Parathyroid adenoma (tissue), 2 donors: ENCODE results near the gene NRTN.

ENCODE experiments used
- H2AFZ ChIP-seq: fragments of 300-600 bp; sonication (generic); one replicate; pipeline ENCODE4 v1.7.0; 2017; ENCODE audit warnings: antibody characterized with exemption, mild to moderate bottlenecking
- H3K27ac ChIP-seq: fragments of 300-600 bp; sonication (generic); one replicate; pipeline ENCODE4 v1.7.0; 2017
- H3K27me3 ChIP-seq: fragments of 300-600 bp; sonication (generic); one replicate; pipeline ENCODE4 v1.7.0; 2017; ENCODE audit warnings: low read length; ENCODE audit not compliant: control insufficient read depth, insufficient read depth
- H3K36me3 ChIP-seq: fragments of 300-600 bp; sonication (generic); one replicate; pipeline ENCODE4 v1.7.0; 2017; ENCODE audit warnings: low read length; ENCODE audit not compliant: control insufficient read depth, insufficient read depth
- H3K4me1 ChIP-seq: fragments of 300-600 bp; sonication (generic); one replicate; pipeline ENCODE4 v1.7.0; 2017; ENCODE audit warnings: control low read depth
- H3K4me2 ChIP-seq: fragments of 300-600 bp; sonication (generic); one replicate; pipeline ENCODE4 v1.7.0; 2017; ENCODE audit warnings: low read length
- H3K4me3 ChIP-seq: fragments of 300-600 bp; sonication (generic); one replicate; pipeline ENCODE4 v1.7.0; 2017; ENCODE audit warnings: low read depth, low read length
- H3K79me2 ChIP-seq: fragments of 300-600 bp; sonication (generic); one replicate; pipeline ENCODE4 v1.7.0; 2017; ENCODE audit warnings: control low read depth
- H3K9ac ChIP-seq: fragments of 300-600 bp; sonication (generic); one replicate; pipeline ENCODE4 v1.7.0; 2017; ENCODE audit warnings: mild to moderate bottlenecking
- H3K9me3 ChIP-seq: fragments of 300-600 bp; sonication (generic); one replicate; pipeline ENCODE4 v1.7.0; 2017; ENCODE audit warnings: low read length; ENCODE audit not compliant: control insufficient read depth
- CTCF ChIP-seq: fragments of 300-600 bp; sonication (generic); IDR thresholded peaks from one replicate; pipeline ENCODE4 v1.7.0; 2017; ENCODE audit warnings: antibody characterized with exemption, mild to moderate bottlenecking
- donor health status: primary hyperparathyroidism.

The NRTN gene

GRCh38 chr19:5782322-5782721 is 22.5 kb upstream of the NRTN start:
- Histone ChIP-seq H3K27ac (no peak overlapping the region), H3K9me3 (no peaks in the 10 kb centered on the region), H3K27me3 (no peaks in the 10 kb centered on the region), H3K79me2 (no peaks in the 10 kb centered on the region), H3K4me1 (no peaks in the 10 kb centered on the region), H3K4me2 (no peak overlapping the region), H3K4me3 (no peak overlapping the region), H2AFZ (no peak overlapping the region), H3K9ac (no peak overlapping the region), H3K36me3 (no peaks in the 10 kb centered on the region)
- TF ChIP-seq CTCF = no peak

DNA sequence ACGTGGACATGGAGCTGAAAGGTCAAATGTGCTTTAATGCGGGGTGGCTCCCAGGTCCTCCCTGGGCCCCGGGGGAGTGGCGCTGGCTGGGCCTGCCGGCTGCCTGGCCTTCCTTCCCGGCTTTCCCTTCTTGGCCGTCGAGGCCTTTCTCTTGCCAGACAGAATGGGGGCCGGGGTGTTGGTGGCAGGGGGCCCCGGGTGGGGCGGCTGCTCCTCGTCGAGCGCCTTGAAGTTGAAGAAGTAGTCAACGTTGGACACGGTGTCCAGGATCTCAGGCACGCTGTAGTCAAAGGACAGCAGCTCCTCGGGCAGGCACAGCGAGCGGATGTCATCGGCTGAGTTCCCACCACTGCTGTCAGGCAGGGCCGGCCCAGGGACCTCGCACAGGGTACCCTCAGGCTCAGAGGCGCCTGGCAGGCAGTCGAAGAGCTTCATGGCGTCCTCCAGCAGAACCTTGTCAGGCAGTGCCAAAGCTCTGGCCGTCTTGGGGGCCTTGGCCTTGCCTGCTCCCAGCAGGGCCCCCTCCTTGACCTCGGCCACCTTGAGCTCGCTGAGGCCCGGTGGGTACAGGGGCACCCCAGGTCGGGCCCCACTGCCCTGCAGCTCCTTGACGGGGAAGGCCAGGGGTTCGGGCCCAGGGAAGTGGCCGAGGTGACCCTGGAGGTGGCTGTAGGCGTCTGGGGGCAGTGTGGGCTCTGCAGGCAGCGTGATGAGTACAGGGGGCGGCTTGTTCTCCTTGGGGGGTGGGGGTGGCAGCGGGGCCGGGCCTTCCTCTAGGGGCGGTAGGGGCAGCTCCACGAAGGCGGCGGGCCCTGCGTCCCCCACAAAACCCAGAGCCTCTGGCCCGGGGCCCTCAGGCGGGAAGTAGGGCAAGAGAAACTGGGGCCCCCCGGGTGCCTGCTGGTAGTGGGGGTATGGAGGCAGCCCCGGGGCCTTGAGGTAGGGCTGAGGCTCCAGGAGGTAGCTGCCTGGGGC is 21.6 kb upstream of the NRTN start:
- no peaks in the 10 kb centered on the region for H3K4me1 ChIP-seq
- no peak overlapping the region for H3K4me2 ChIP-seq
- no peaks in the 10 kb centered on the region for H3K36me3 ChIP-seq
- H2AFZ ChIP-seq = no peak overlapping the region
- no peak overlapping the region for H3K4me3 ChIP-seq
- H3K27ac ChIP-seq = no peak overlapping the region
- no peaks in the 10 kb centered on the region for H3K27me3 ChIP-seq
- no peak overlapping the region for H3K9ac ChIP-seq
- no peak for TF ChIP-seq CTCF
- H3K9me3 ChIP-seq = no peaks in the 10 kb centered on the region
- no peaks in the 10 kb centered on the region for H3K79me2 ChIP-seq

- no peak within 1 kb of the TSS for H3K4me2 ChIP-seq
These were observed 20.2 kb upstream of the NRTN start, which contains the start of gene PRR22 for GRCh38 chr19:5784581-5785147. Gene PRR22 (minus strand): TSS chr19:5784746. CDS start chr19:5784660, 86 bp downstream.

DNA sequence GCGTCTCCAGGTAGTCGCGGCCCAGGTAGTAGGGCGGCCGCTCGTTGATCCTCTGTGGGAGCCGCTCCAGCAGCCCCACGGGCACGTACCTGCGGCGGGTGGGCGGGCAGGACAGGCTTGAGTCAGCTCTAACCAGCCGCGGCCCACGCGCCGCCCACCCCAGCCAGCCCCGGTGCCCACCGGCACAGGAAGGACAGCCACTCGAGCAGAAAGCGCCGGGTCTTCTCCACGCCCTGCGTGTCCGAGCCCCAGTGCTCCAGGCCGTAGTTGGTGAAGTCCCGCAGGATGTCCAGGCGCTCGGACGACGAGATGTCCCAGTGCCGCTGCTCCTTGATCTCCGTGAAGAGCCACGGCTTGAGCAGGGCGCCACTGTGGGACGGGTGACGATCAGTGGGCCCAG is 19.4 kb upstream of the NRTN start:
- Histone ChIP-seq H3K36me3 (no peaks in the 10 kb centered on the region), H3K9ac (no peak overlapping the region), H3K4me3 (no peak overlapping the region), H3K9me3 (no peaks in the 10 kb centered on the region), H3K79me2 (no peaks in the 10 kb centered on the region), H3K27me3 (no peaks in the 10 kb centered on the region), H2AFZ (no peak overlapping the region), H3K27ac (no peak overlapping the region), H3K4me2 (no peak overlapping the region), H3K4me1 (no peaks in the 10 kb centered on the region)
- no peak for TF ChIP-seq CTCF

More at GRCh38 chr19:5784581-5785147, 20.2 kb upstream of the NRTN start, which contains the start of gene PRR22:
- Histone ChIP-seq H3K4me1 (no peaks in the 10 kb centered on the region), H3K9me3 (no peaks in the 10 kb centered on the region), H3K9ac (no peak within 1 kb of the TSS), H3K27me3 (no peaks in the 10 kb centered on the region), H2AFZ (no peak within 1 kb of the TSS), H3K27ac (no peak within 1 kb of the TSS), H3K79me2 (no peaks in the 10 kb centered on the region), H3K4me3 (no peak within 1 kb of the TSS), H3K36me3 (no peaks in the 10 kb centered on the region)
- TF ChIP-seq CTCF = no peak
